Measurements from ENCODE around the gene MYH6. TPM values are rescaled to one million over a fixed set of nuclear protein-coding genes. Genes with fewer than 3 reads are reported as not detected.
"Not testable (repeated sequence)": the region's sequence is repeated elsewhere in the genome, so short reads cannot be mapped to it uniquely, and the experiment has no call there.

The MYH6 gene
- total and polyA plus RNA-seq, 2 donors (not counting 3 experiments of a cell fraction or from before 2014, with no cell fraction given): not detected

DNA sequence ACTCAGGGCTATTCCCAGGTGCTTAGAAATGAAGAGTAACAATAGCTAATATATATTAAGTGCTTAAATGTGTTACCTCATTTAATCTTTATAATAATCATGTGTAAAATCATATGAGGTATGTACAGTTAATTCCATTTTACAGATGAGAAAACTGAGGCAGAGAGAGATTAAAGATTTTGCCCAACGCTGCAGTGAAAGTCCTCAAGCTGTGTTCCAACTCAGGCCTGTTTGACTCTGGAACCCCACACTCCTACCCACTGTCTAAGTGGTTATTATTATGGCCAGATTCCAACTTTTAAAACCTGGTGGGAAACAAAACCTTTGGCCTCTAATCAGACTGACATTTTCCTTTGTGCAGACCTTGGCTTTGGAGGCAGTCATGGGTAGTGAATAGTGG is 21.1 kb downstream of the MYH6 start:
- BruUV-seq (replicated peaks): no TSS peak
- dilution Hi-C loops (cut with MboI; ENCODE audit: extremely low pct_ligation_motif_present, low sequenced_read_pairs): no loop called here
- no peaks in the 10 kb centered on the region for H3K27me3 ChIP-seq (ENCODE audit: control insufficient read depth in 2 of 2, insufficient read depth in 2 of 2, low read length in 2 of 2)
- DNase-seq (ENCODE audit: low read depth, low spot score) (no peak), FAIRE-seq (no peak)
- no peaks in the 10 kb centered on the region for H3K9me3 ChIP-seq (replicated peaks; ENCODE audit: control insufficient read depth, insufficient read depth, low read length)
- no peaks in the 10 kb centered on the region for H3K36me3 ChIP-seq (ENCODE audit: control insufficient read depth in 2 of 2, extremely low read depth in 1 of 2, insufficient read depth in 2 of 2, low read length in 2 of 2)
- no peaks in the 10 kb centered on the region for H4K20me1 ChIP-seq (replicated peaks; ENCODE audit: control insufficient read depth, extremely low read depth, insufficient read depth, low read length)
- H3K4me1 ChIP-seq (ENCODE audit: control insufficient read depth, extremely low read depth, insufficient read depth, low read length): no peaks in the 10 kb centered on the region
- TF ChIP-seq POLR2A (IDR thresholded peaks at IDR 0.05; ENCODE audit: low read depth, low read length) (no peak), EZH2 (IDR thresholded peaks at IDR 0.05; ENCODE audit: borderline replicate concordance, low read depth, low read length, severe bottlenecking) (no peak), MYC (IDR thresholded peaks at IDR 0.05; ENCODE audit: low read depth, low read length) (no peak)
- TF ChIP-seq, protein P1, sequence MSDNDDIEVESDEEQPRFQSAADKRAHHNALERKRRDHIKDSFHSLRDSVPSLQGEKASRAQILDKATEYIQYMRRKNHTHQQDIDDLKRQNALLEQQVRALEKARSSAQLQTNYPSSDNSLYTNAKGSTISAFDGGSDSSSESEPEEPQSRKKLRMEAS (IDR thresholded peaks at IDR 0.05; ENCODE audit: insufficient read depth, insufficient read length): no peak
- H3K27ac ChIP-seq (ENCODE audit: insufficient read depth, low read depth, low read length): no peak overlapping the region
- ChIA-PET CTCF (no interaction called here), POLR2A (no interaction called here)
- intact Hi-C loops (cut with micrococcal nuclease): no loop called here
- H2AFZ ChIP-seq (ENCODE audit: low read depth, low read length): no peak overlapping the region
- H3K79me2 ChIP-seq (ENCODE audit: control insufficient read depth, insufficient read depth, low read length): no peaks in the 10 kb centered on the region
- H3K4me2 ChIP-seq (ENCODE audit: insufficient read depth, low read length): no peak overlapping the region
- H3K9ac ChIP-seq (replicated peaks; ENCODE audit: extremely low read depth, insufficient read depth, low read length): no peak overlapping the region
- H3K4me3 ChIP-seq (replicated peaks in 1 of 3; ENCODE audit: insufficient read depth in 1 of 3, low read depth in 1 of 3, low read length in 3 of 3): no peak overlapping the region
- H3K9me1 ChIP-seq (replicated peaks; ENCODE audit: control insufficient read depth, extremely low read depth, insufficient read depth, low read length): no peaks in the 10 kb centered on the region

DNA sequence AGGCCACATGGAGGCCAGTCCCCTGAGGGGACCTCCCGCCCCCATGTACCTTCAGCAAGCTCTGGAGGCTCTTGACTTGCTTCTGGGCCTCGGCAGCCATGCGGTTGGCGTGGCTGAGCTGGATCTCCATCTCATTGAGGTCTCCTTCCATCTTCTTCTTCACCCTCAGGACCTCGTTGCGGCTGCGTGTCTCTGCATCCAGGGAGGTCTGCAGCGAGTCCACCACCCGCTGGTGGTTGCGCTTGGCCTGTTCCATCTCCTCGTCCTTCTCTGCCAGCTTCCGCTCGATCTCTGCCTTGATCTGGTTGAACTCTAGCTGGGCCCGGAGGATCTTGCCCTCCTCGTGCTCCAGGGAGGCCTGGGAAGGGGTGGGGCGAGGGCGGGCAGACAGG is 21.8 kb downstream of the MYH6 start:
- H3K9ac ChIP-seq (replicated peaks; ENCODE audit: extremely low read depth, insufficient read depth, low read length); FAIRE-seq: not testable (repeated sequence)

More for the DNA sequence above, 21.8 kb downstream of the MYH6 start:
- H3K36me3 ChIP-seq (ENCODE audit: control insufficient read depth in 2 of 2, extremely low read depth in 1 of 2, insufficient read depth in 2 of 2, low read length in 2 of 2); H4K20me1 ChIP-seq (replicated peaks; ENCODE audit: control insufficient read depth, extremely low read depth, insufficient read depth, low read length); dilution Hi-C loops (cut with MboI; ENCODE audit: extremely low pct_ligation_motif_present, low sequenced_read_pairs); intact Hi-C loops (cut with micrococcal nuclease); H3K4me2 ChIP-seq (ENCODE audit: insufficient read depth, low read length); H3K79me2 ChIP-seq (ENCODE audit: control insufficient read depth, insufficient read depth, low read length); H3K9me3 ChIP-seq (replicated peaks; ENCODE audit: control insufficient read depth, insufficient read depth, low read length); H3K27ac ChIP-seq (ENCODE audit: insufficient read depth, low read depth, low read length); DNase-seq (ENCODE audit: low read depth, low spot score); H3K4me1 ChIP-seq (ENCODE audit: control insufficient read depth, extremely low read depth, insufficient read depth, low read length); CTCF ChIA-PET; H3K27me3 ChIP-seq (ENCODE audit: control insufficient read depth in 2 of 2, insufficient read depth in 2 of 2, low read length in 2 of 2); H3K9me1 ChIP-seq (replicated peaks; ENCODE audit: control insufficient read depth, extremely low read depth, insufficient read depth, low read length); H2AFZ ChIP-seq (ENCODE audit: low read depth, low read length); POLR2A ChIA-PET; H3K4me3 ChIP-seq (replicated peaks in 1 of 3; ENCODE audit: insufficient read depth in 1 of 3, low read depth in 1 of 3, low read length in 3 of 3); BruUV-seq (replicated peaks): not testable (repeated sequence)

Measured in endothelial cell of umbilical vein (primary cell).